OCI-LY1 (cell line): Measurements from ENCODE around the gene WDR11.

Experiments used
- EZH2 ChIP-seq: fragments of 200-600 bp; sonication (generic), shearing (Covaris generic); IDR thresholded peaks from 2 replicates; pipeline ENCODE4 v1.8.0; 2017; ENCODE audit warnings: borderline replicate concordance, mixed run types, mild to moderate bottlenecking, antibody characterized with exemption, low read length, moderate library complexity, mixed read lengths
- TF ChIP-seq, protein P1 (sequence below): fragments of 200-600 bp; sonication (generic), shearing (Covaris generic); IDR thresholded peaks from 2 replicates; pipeline ENCODE4 v1.5.1; 2017; ENCODE audit warnings: mild to moderate bottlenecking, antibody characterized with exemption, low read length, moderate library complexity, mixed read lengths

DNA sequence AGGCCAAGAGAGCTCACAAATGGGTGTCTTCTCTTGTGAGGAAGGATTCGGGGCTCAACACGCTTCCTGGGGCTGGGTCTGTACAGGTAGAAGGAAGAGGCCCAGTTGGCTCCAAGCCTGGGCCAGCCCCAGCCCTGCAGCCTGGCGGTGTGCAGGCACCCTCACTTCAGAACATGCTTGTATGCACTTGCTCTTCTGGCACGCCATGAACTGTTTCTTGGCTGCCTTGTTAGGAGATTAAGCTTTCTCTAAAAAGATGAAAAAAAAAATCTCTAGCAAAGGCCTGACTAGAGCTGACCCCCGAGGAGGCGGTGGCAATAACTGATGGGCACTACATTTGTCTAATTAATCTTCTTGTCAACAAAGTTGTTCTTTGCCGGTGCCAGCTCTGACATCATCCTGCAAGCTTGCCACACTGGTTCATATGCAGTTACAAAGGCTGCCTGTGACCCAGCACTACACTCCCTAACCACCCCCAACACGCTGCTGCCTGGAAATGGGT lies 94.7 kb downstream of the WDR11 start:
- TF ChIP-seq, protein P1, sequence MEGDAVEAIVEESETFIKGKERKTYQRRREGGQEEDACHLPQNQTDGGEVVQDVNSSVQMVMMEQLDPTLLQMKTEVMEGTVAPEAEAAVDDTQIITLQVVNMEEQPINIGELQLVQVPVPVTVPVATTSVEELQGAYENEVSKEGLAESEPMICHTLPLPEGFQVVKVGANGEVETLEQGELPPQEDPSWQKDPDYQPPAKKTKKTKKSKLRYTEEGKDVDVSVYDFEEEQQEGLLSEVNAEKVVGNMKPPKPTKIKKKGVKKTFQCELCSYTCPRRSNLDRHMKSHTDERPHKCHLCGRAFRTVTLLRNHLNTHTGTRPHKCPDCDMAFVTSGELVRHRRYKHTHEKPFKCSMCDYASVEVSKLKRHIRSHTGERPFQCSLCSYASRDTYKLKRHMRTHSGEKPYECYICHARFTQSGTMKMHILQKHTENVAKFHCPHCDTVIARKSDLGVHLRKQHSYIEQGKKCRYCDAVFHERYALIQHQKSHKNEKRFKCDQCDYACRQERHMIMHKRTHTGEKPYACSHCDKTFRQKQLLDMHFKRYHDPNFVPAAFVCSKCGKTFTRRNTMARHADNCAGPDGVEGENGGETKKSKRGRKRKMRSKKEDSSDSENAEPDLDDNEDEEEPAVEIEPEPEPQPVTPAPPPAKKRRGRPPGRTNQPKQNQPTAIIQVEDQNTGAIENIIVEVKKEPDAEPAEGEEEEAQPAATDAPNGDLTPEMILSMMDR = no peak
- no peak for TF ChIP-seq EZH2
